Liver (tissue), 9 donors: ENCODE measurements around the gene MRS2. TPM values are rescaled to one million over a fixed set of nuclear protein-coding genes. Genes with fewer than 3 reads are reported as not detected.

Experiments
- DNase-seq: peaks from one replicate; pipeline ENCODE4 v3.0.0-alpha.2; 2017; ENCODE audit warnings: low spot score
- H3K27ac ChIP-seq, 2 donors: one replicate each; pipeline ENCODE4 v1.7.0; 2013; ENCODE audit warnings: inconsistent platforms in 2 of 2, low read length in 2 of 2, control low read depth in 1 of 2, low read depth in 1 of 2, mild to moderate bottlenecking in 1 of 2
- H3K27me3 ChIP-seq, 4 donors: one replicate each; pipeline versions ENCODE4 v1.6.1 to v1.7.0; 2013; ENCODE audit warnings: low read length in 3 of 4, inconsistent platforms in 1 of 4, mild to moderate bottlenecking in 1 of 4, moderate library complexity in 1 of 4; ENCODE audit not compliant: control insufficient read depth in 4 of 4, insufficient read depth in 4 of 4
- H3K36me3 ChIP-seq, 4 donors: one replicate each; pipeline versions ENCODE4 v1.6.1 to v1.7.0; 2013; ENCODE audit warnings: low read length in 3 of 4, mild to moderate bottlenecking in 3 of 4, low read depth in 1 of 4, moderate library complexity in 1 of 4; ENCODE audit not compliant: control insufficient read depth in 4 of 4, insufficient read depth in 3 of 4
- H3K4me1 ChIP-seq, 4 donors: one replicate each; pipeline versions ENCODE4 v1.6.1 to v1.7.0; 2013; ENCODE audit warnings: low read length in 3 of 4, mild to moderate bottlenecking in 3 of 4, moderate library complexity in 1 of 4; ENCODE audit not compliant: control insufficient read depth in 4 of 4, insufficient read depth in 4 of 4
- H3K4me3 ChIP-seq, 3 donors: one replicate each; pipeline versions ENCODE4 v1.6.1 to v1.7.0; 2013; ENCODE audit warnings: low read length in 3 of 3, control low read depth in 1 of 3, low read depth in 1 of 3, mild to moderate bottlenecking in 1 of 3
- H3K9ac ChIP-seq, 2 donors: one replicate each; pipeline ENCODE4 v1.7.0; 2013; ENCODE audit warnings: low read length in 2 of 2, mild to moderate bottlenecking in 2 of 2, moderate library complexity in 2 of 2, control low read depth in 1 of 2, low read depth in 1 of 2
- H3K9me3 ChIP-seq, 4 donors: one replicate each; pipeline versions ENCODE4 v1.6.1 to v1.7.0; 2013; ENCODE audit warnings: low read length in 3 of 4; ENCODE audit not compliant: control insufficient read depth in 4 of 4
- EGR1 ChIP-seq, 2 donors: IDR thresholded peaks; 2 replicates each; pipeline ENCODE4 v1.6.1; 2016 to 2018; ENCODE audit warnings: antibody characterized with exemption in 2 of 2, low read depth in 2 of 2
- FOXA1 ChIP-seq: IDR thresholded peaks from 2 replicates; pipeline ENCODE4 v1.6.1; 2016; ENCODE audit warnings: antibody characterized with exemption
- FOXA2 ChIP-seq: IDR thresholded peaks from 2 replicates; pipeline ENCODE4 v1.6.1; 2016; ENCODE audit warnings: antibody characterized with exemption
- GABPA ChIP-seq, 2 donors: IDR thresholded peaks in 1 of 2; conservative IDR thresholded peaks in 1 of 2; 2 replicates each; pipeline ENCODE4 v1.6.1; 2016; ENCODE audit warnings: antibody characterized with exemption in 2 of 2, mild to moderate bottlenecking in 1 of 2, moderate library complexity in 1 of 2
- HNF4A ChIP-seq, 2 donors: conservative IDR thresholded peaks; 2 replicates each; pipeline ENCODE4 v1.6.1; 2016; ENCODE audit warnings: antibody characterized with exemption in 2 of 2, mild to moderate bottlenecking in 2 of 2
- HNF4G ChIP-seq: IDR thresholded peaks from 2 replicates; pipeline ENCODE4 v1.6.1; 2016; ENCODE audit warnings: antibody characterized with exemption
- JUND ChIP-seq, 2 donors: IDR thresholded peaks; 2 replicates each; pipeline ENCODE4 v1.6.1; 2016; ENCODE audit warnings: antibody characterized with exemption in 2 of 2
- NR2F2 ChIP-seq: IDR thresholded peaks from 2 replicates; pipeline ENCODE4 v1.6.1; 2016; ENCODE audit warnings: antibody characterized with exemption
- RAD21 ChIP-seq, 2 donors: IDR thresholded peaks; 2 replicates each; pipeline ENCODE4 v1.6.1; 2016; ENCODE audit warnings: antibody characterized with exemption in 2 of 2, mild to moderate bottlenecking in 2 of 2
- RXRA ChIP-seq, 2 donors: IDR thresholded peaks; 2 replicates each; pipeline ENCODE4 v1.6.1; 2017 to 2018; ENCODE audit warnings: antibody characterized with exemption in 2 of 2, mild to moderate bottlenecking in 1 of 2
- SP1 ChIP-seq: IDR thresholded peaks from 2 replicates; pipeline ENCODE4 v1.6.1; 2018; ENCODE audit warnings: antibody characterized with exemption, mild to moderate bottlenecking
- TAF1 ChIP-seq: conservative IDR thresholded peaks from 2 replicates; pipeline ENCODE4 v1.6.1; 2016; ENCODE audit warnings: antibody characterized with exemption, mild to moderate bottlenecking
- YY1 ChIP-seq: IDR thresholded peaks from 2 replicates; pipeline ENCODE4 v1.6.1; 2016; ENCODE audit warnings: antibody characterized with exemption, mild to moderate bottlenecking
- WGBS: extraction: QIAGEN DNeasy Blood & Tissue Kit; methylation state at CpG from one replicate; pipeline ENCODE4 v1.1.7; 2013; 5-methylcytosine and 5-hydroxymethylcytosine counted together
- polyA plus RNA-seq, 2 donors: library from polyadenylated mRNA; stranded (reverse) in 1 of 2; unstranded in 1 of 2; fragments of 200-250 nt in 1 of 2; fragments of >200 nt in 1 of 2; fragmentation: Nextera tagmentation in 1 of 2; extraction: Ambion mirVana in 1 of 2; gene quantifications; one replicate each; pipeline versions ENCODE4 v1.2.1 to v1.2.3, GENCODE V29; 2013 to 2015
- total RNA-seq, 2 donors: library from RNA; depleted of rRNA; stranded (reverse); fragments of >200 nt; gene quantifications; one replicate each; pipeline ENCODE4 v1.2.3, GENCODE V29; 2014
- TF ChIP-seq, protein P1 (sequence below): fragments of 150-350 bp; IDR thresholded peaks from 2 replicates; pipeline ENCODE4 v1.5.1; 2017; ENCODE audit warnings: improper control_type of control experiment, low read depth, low read length; ENCODE audit not compliant: missing input control
- TF ChIP-seq, protein P2 (sequence below): IDR thresholded peaks from 2 replicates; pipeline ENCODE4 v1.6.1; 2016; ENCODE audit warnings: antibody characterized with exemption
- TF ChIP-seq, protein P3 (sequence below): IDR thresholded peaks from 2 replicates; pipeline ENCODE4 v1.6.1; 2016; ENCODE audit warnings: antibody characterized with exemption, mild to moderate bottlenecking
- TF ChIP-seq, protein P4 (sequence below): IDR thresholded peaks from 2 replicates; pipeline ENCODE4 v1.6.1; 2016; ENCODE audit warnings: antibody characterized with exemption
- donor health status: healthy.
- donor health status: healthy.
- donor health status: healthy.
- donor health status: healthy.
- donor health status: healthy.

The MRS2 gene
- total and polyA plus RNA-seq, 4 donors: 10.1 to 20.1 (median 13.9) TPM

DNA sequence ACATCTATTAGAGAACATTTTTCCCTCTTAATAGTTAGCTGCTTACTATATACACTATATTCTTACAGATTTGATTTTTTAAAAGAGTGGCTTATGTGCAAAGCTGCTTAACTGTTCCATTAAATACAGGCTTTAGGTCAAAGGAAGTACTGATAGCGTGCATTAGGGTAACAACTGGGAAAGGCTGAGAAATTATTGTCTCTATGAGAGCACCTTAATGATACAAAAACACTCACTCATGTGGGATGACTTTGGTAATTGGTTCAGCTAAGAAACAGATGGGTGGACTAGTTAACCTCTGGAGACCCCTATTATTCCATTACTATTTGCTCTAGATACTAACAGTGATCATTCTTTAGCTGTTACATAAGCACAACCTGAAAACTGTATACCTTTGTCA lies 48.9 kb upstream of the MRS2 start (continued):
- TF ChIP-seq, protein P1, sequence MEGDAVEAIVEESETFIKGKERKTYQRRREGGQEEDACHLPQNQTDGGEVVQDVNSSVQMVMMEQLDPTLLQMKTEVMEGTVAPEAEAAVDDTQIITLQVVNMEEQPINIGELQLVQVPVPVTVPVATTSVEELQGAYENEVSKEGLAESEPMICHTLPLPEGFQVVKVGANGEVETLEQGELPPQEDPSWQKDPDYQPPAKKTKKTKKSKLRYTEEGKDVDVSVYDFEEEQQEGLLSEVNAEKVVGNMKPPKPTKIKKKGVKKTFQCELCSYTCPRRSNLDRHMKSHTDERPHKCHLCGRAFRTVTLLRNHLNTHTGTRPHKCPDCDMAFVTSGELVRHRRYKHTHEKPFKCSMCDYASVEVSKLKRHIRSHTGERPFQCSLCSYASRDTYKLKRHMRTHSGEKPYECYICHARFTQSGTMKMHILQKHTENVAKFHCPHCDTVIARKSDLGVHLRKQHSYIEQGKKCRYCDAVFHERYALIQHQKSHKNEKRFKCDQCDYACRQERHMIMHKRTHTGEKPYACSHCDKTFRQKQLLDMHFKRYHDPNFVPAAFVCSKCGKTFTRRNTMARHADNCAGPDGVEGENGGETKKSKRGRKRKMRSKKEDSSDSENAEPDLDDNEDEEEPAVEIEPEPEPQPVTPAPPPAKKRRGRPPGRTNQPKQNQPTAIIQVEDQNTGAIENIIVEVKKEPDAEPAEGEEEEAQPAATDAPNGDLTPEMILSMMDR: no peak
- TF ChIP-seq JUND (IDR thresholded peaks at IDR 0.05): no peak
- no peak for TF ChIP-seq TAF1
- no peak for TF ChIP-seq EGR1 (IDR thresholded peaks at IDR 0.05; ENCODE audit: low read depth in 2 of 2)
- no peak for TF ChIP-seq YY1

GRCh38 chr6:24355393-24355792 lies 47.3 kb upstream of the MRS2 start:
- DNase-seq: no peak
- Histone ChIP-seq H3K4me3 (no peak overlapping the region), H3K27me3 (no peaks in the 10 kb centered on the region), H3K4me1 (peaks cover 6 to 18% (median 13%) of the 10 kb centered on the region in 4 donors), H3K9ac (no peak overlapping the region), H3K36me3 (no peaks in the 10 kb centered on the region), H3K27ac (no peak overlapping the region), H3K9me3 (no peaks in the 10 kb centered on the region)
- WGBS: 73% methylated on average over 4 of the region's 4 CpGs
- no peak for TF ChIP-seq GABPA (IDR thresholded peaks at IDR 0.05 in 1 of 2, conservative IDR thresholded peaks at IDR 0.05 in 1 of 2)
- TF ChIP-seq YY1: no peak
- no peak for TF ChIP-seq FOXA2
- TF ChIP-seq NR2F2: no peak
- TF ChIP-seq, protein P1: no peak
- TF ChIP-seq RXRA (IDR thresholded peaks at IDR 0.05): no peak
- TF ChIP-seq TAF1: no peak
- TF ChIP-seq, protein P2, sequence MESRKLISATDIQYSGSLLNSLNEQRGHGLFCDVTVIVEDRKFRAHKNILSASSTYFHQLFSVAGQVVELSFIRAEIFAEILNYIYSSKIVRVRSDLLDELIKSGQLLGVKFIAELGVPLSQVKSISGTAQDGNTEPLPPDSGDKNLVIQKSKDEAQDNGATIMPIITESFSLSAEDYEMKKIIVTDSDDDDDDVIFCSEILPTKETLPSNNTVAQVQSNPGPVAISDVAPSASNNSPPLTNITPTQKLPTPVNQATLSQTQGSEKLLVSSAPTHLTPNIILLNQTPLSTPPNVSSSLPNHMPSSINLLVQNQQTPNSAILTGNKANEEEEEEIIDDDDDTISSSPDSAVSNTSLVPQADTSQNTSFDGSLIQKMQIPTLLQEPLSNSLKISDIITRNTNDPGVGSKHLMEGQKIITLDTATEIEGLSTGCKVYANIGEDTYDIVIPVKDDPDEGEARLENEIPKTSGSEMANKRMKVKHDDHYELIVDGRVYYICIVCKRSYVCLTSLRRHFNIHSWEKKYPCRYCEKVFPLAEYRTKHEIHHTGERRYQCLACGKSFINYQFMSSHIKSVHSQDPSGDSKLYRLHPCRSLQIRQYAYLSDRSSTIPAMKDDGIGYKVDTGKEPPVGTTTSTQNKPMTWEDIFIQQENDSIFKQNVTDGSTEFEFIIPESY: no peak
- no peak for TF ChIP-seq EGR1 (IDR thresholded peaks at IDR 0.05; ENCODE audit: low read depth in 2 of 2)
- no peak for TF ChIP-seq JUND (IDR thresholded peaks at IDR 0.05)
- TF ChIP-seq HNF4A (conservative IDR thresholded peaks at IDR 0.05): no peak
- TF ChIP-seq SP1: no peak
- TF ChIP-seq, protein P3, sequence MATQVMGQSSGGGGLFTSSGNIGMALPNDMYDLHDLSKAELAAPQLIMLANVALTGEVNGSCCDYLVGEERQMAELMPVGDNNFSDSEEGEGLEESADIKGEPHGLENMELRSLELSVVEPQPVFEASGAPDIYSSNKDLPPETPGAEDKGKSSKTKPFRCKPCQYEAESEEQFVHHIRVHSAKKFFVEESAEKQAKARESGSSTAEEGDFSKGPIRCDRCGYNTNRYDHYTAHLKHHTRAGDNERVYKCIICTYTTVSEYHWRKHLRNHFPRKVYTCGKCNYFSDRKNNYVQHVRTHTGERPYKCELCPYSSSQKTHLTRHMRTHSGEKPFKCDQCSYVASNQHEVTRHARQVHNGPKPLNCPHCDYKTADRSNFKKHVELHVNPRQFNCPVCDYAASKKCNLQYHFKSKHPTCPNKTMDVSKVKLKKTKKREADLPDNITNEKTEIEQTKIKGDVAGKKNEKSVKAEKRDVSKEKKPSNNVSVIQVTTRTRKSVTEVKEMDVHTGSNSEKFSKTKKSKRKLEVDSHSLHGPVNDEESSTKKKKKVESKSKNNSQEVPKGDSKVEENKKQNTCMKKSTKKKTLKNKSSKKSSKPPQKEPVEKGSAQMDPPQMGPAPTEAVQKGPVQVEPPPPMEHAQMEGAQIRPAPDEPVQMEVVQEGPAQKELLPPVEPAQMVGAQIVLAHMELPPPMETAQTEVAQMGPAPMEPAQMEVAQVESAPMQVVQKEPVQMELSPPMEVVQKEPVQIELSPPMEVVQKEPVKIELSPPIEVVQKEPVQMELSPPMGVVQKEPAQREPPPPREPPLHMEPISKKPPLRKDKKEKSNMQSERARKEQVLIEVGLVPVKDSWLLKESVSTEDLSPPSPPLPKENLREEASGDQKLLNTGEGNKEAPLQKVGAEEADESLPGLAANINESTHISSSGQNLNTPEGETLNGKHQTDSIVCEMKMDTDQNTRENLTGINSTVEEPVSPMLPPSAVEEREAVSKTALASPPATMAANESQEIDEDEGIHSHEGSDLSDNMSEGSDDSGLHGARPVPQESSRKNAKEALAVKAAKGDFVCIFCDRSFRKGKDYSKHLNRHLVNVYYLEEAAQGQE: no peak
- no peak for TF ChIP-seq HNF4G
- TF ChIP-seq FOXA1: no peak
- TF ChIP-seq RAD21 (IDR thresholded peaks at IDR 0.05): no peak
- TF ChIP-seq, protein P4, sequence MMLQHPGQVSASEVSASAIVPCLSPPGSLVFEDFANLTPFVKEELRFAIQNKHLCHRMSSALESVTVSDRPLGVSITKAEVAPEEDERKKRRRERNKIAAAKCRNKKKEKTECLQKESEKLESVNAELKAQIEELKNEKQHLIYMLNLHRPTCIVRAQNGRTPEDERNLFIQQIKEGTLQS: no peak
